HepG2 (cell line): ENCODE data around the gene DEPDC5. TPM values are rescaled to one million over a fixed set of nuclear protein-coding genes. Genes with fewer than 3 reads are reported as not detected.
A peak's percentile ranks its signal among the peaks of the same experiment; 100 is the strongest.

Experiments
- BCL6 ChIP-seq: IDR thresholded peaks from 2 replicates; pipeline ENCODE4 v1.6.1; 2016; ENCODE audit warnings: missing genetic modification reagents, missing compliant biosample characterization
- DMAP1 ChIP-seq: IDR thresholded peaks from 2 replicates; pipeline ENCODE4 v1.6.1; 2016
- GATA4 ChIP-seq: sonication (generic); IDR thresholded peaks from 2 replicates; pipeline ENCODE4 v1.6.1; 2016; ENCODE audit warnings: antibody characterized with exemption, low read depth, borderline replicate concordance
- GRHL1 ChIP-seq: sonication (generic); formaldehyde crosslinking; conservative IDR thresholded peaks from 2 replicates; pipeline ENCODE4 v1.8.0; 2022; ENCODE audit warnings: missing genetic modification reagents
- HIVEP1 ChIP-seq: sonication (generic); formaldehyde crosslinking; IDR thresholded peaks from 2 replicates; pipeline ENCODE4 v1.4.0; 2020; ENCODE audit warnings: mild to moderate bottlenecking, missing genetic modification reagents
- IRX3 ChIP-seq: sonication (generic); formaldehyde crosslinking; IDR thresholded peaks from 2 replicates; pipeline ENCODE4 v1.8.1; 2023; ENCODE audit warnings: mild to moderate bottlenecking, low read depth, missing genetic modification reagents, borderline replicate concordance
- MATR3 ChIP-seq: sonication (generic); formaldehyde crosslinking; IDR thresholded peaks from 2 replicates; pipeline ENCODE4 v1.4.0; 2020; ENCODE audit warnings: missing genetic modification reagents
- PCBP1 ChIP-seq: fragments of 200-400 bp; formaldehyde crosslinking; IDR thresholded peaks from 2 replicates; pipeline ENCODE4 v1.6.1; 2017; ENCODE audit warnings: mild to moderate bottlenecking, low read depth, low read length, borderline replicate concordance
- PHF20 ChIP-seq: sonication (generic); formaldehyde crosslinking; IDR thresholded peaks from 2 replicates; pipeline ENCODE4 v1.5.0; 2020; ENCODE audit warnings: mild to moderate bottlenecking, missing genetic modification reagents
- RARG ChIP-seq: sonication (generic); formaldehyde crosslinking; IDR thresholded peaks from 2 replicates; pipeline ENCODE4 v1.4.0; 2020; ENCODE audit warnings: low read depth, mild to moderate bottlenecking, missing genetic modification reagents
- RFX3 ChIP-seq: IDR thresholded peaks from 2 replicates; pipeline ENCODE4 v1.6.1; 2016; ENCODE audit warnings: missing biosample characterization, missing genetic modification reagents
- SKI ChIP-seq: fragments of 450-650 bp; IDR thresholded peaks from one replicate; pipeline ENCODE4 v1.6.1; 2018; ENCODE audit warnings: mild to moderate bottlenecking; ENCODE audit not compliant: partially characterized antibody
- SMARCC2 ChIP-seq: fragments of 450-650 bp; IDR thresholded peaks from 2 replicates; pipeline ENCODE4 v1.6.1; 2017; ENCODE audit warnings: antibody characterized with exemption, mild to moderate bottlenecking
- TBX2 ChIP-seq: sonication (generic); formaldehyde crosslinking; IDR thresholded peaks from 2 replicates; pipeline ENCODE4 v1.5.0; 2020; ENCODE audit warnings: missing genetic modification reagents, mild to moderate bottlenecking, borderline replicate concordance
- ZFP82 ChIP-seq: sonication (generic); formaldehyde crosslinking; IDR thresholded peaks from 2 replicates; pipeline ENCODE4 v1.5.1; 2020; ENCODE audit warnings: mild to moderate bottlenecking, missing genetic modification reagents, borderline replicate concordance
- ZNF20 ChIP-seq: sonication (generic); formaldehyde crosslinking; IDR thresholded peaks from 2 replicates; pipeline ENCODE4 v1.4.0; 2020; ENCODE audit warnings: mild to moderate bottlenecking, moderate library complexity, missing genetic modification reagents
- ZNF546 ChIP-seq: sonication (generic); formaldehyde crosslinking; conservative IDR thresholded peaks from 2 replicates; pipeline ENCODE4 v1.8.1; 2023; ENCODE audit warnings: mild to moderate bottlenecking, missing genetic modification reagents
- ZNF674 ChIP-seq: sonication (generic); formaldehyde crosslinking; IDR thresholded peaks from 2 replicates; pipeline ENCODE4 v1.5.0; 2020; ENCODE audit warnings: low read depth, mild to moderate bottlenecking, missing genetic modification reagents
- polyA plus RNA-seq, 8 experiments: library from polyadenylated mRNA; depleted of rRNA in 3 of 8; stranded (reverse) in 7 of 8; unstranded in 1 of 8; fragments of >200 nt; fragmentation: Illumina TruSeq in 4 of 8; extraction: Trizol in 4 of 8; gene quantifications; 2 replicates each; pipeline versions ENCODE4 v1.2.1 to v1.2.3, GENCODE V29; 2011 to 2016; ENCODE audit warnings: low read depth in 4 of 8, missing spikeins in 1 of 8, mixed read lengths in 1 of 8; ENCODE audit not compliant: insufficient read depth in 1 of 8
- total RNA-seq, 5 experiments: library from RNA; depleted of rRNA; stranded (reverse); fragments of >200 nt; fragmentation: Illumina TruSeq; extraction: Trizol; gene quantifications; 2 replicates each; pipeline ENCODE4 v1.2.3, GENCODE V29; 2016; ENCODE audit warnings: low read depth in 1 of 5
- TF ChIP-seq, protein P1 (sequence below): sonication (generic); formaldehyde crosslinking; conservative IDR thresholded peaks from 2 replicates; pipeline ENCODE4 v1.5.0; 2020; ENCODE audit warnings: missing genetic modification reagents
- TF ChIP-seq, protein P2 (sequence below): sonication (generic); formaldehyde crosslinking; IDR thresholded peaks from 2 replicates; pipeline ENCODE4 v1.4.0; 2020; ENCODE audit warnings: missing genetic modification reagents, borderline replicate concordance

DEPDC5 gene
- total and polyA plus RNA-seq, 2 of the 13 experiments (the other 11 are each of a cell fraction or from before 2014, with no cell fraction given) = 9.8 to 12.4 TPM

- TF ChIP-seq, protein P1, sequence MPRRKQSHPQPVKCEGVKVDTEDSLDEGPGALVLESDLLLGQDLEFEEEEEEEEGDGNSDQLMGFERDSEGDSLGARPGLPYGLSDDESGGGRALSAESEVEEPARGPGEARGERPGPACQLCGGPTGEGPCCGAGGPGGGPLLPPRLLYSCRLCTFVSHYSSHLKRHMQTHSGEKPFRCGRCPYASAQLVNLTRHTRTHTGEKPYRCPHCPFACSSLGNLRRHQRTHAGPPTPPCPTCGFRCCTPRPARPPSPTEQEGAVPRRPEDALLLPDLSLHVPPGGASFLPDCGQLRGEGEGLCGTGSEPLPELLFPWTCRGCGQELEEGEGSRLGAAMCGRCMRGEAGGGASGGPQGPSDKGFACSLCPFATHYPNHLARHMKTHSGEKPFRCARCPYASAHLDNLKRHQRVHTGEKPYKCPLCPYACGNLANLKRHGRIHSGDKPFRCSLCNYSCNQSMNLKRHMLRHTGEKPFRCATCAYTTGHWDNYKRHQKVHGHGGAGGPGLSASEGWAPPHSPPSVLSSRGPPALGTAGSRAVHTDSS (CRISPR knock-in tag) = no peak
- TF ChIP-seq SMARCC2 (no peak), GRHL1 (CRISPR knock-in tag) (no peak), GATA4 (no peak), RARG (CRISPR knock-in tag) (no peak), DMAP1 (CRISPR knock-in tag) (peak; percentile 76), ZNF546 (CRISPR knock-in tag) (no peak), SKI (no peak), HIVEP1 (CRISPR knock-in tag) (no peak), ZNF674 (CRISPR knock-in tag) (no peak), ZNF20 (CRISPR knock-in tag) (no peak), RFX3 (no peak), TBX2 (CRISPR knock-in tag) (peak; percentile 57; the same call in 1 of the 2 replicates), PCBP1 (no peak), IRX3 (CRISPR knock-in tag) (no peak), BCL6 (CRISPR knock-in tag) (peak; percentile 9; the same call in 1 of the 2 replicates), MATR3 (CRISPR knock-in tag) (no peak), ZFP82 (CRISPR knock-in tag) (no peak; the same call in 1 of the 2 replicates), PHF20 (no peak)
- TF ChIP-seq, protein P2, sequence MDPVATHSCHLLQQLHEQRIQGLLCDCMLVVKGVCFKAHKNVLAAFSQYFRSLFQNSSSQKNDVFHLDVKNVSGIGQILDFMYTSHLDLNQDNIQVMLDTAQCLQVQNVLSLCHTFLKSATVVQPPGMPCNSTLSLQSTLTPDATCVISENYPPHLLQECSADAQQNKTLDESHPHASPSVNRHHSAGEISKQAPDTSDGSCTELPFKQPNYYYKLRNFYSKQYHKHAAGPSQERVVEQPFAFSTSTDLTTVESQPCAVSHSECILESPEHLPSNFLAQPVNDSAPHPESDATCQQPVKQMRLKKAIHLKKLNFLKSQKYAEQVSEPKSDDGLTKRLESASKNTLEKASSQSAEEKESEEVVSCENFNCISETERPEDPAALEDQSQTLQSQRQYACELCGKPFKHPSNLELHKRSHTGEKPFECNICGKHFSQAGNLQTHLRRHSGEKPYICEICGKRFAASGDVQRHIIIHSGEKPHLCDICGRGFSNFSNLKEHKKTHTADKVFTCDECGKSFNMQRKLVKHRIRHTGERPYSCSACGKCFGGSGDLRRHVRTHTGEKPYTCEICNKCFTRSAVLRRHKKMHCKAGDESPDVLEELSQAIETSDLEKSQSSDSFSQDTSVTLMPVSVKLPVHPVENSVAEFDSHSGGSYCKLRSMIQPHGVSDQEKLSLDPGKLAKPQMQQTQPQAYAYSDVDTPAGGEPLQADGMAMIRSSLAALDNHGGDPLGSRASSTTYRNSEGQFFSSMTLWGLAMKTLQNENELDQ (CRISPR knock-in tag) = no peak
Observed at GRCh38 chr22:31943978-31944699, 190.3 kb downstream of the DEPDC5 start, which contains the start of gene YWHAH (continued).
